ENCODE measurements around the gene CST1.

- TF ChIP-seq CTCF (conservative IDR thresholded peaks at IDR 0.05; ENCODE audit: low read length): no peak
- no peak for TF ChIP-seq EZH2phosphoT487 (IDR thresholded peaks at IDR 0.05; ENCODE audit: borderline replicate concordance, low read depth, low read length)
These were observed 44.1 kb upstream of the CST1 start for GRCh38 chr20:23794841-23795240.
